Upper lobe of left lung (tissue), 4 donors: ENCODE results near the gene ARHGEF7.

ENCODE experiments used
- EP300 ChIP-seq, 4 donors: sonication (generic); formaldehyde crosslinking; IDR thresholded peaks; one replicate each; pipeline ENCODE4 v1.5.1; 2017; ENCODE audit warnings: antibody characterized with exemption in 4 of 4, control low read depth in 2 of 4
- POLR2A ChIP-seq, 4 donors: fragments of 450-650 bp; IDR thresholded peaks; one replicate each; pipeline ENCODE4 v1.5.1; 2016 to 2017; ENCODE audit warnings: antibody characterized with exemption in 4 of 4, mild to moderate bottlenecking in 2 of 4

- TF ChIP-seq POLR2A (IDR thresholded peaks at IDR 0.05) (no peak), EP300 (IDR thresholded peaks at IDR 0.05) (no peak)
Measured at GRCh38 chr13:111119966-111120365, 4.9 kb downstream of the ARHGEF7 start.
